Nephron progenitor cell (in vitro differentiated cells): ENCODE data around the gene CCR9.

Experiments
- DNase-seq: peaks from one replicate; pipeline ENCODE4 v3.0.0; 2021
- H3K27ac Mint-ChIP-seq: 2 replicates; pipeline ENCODE4 v1.8.0; 2021; ENCODE audit warnings: mild to moderate bottlenecking, moderate library complexity, mixed read lengths
- H3K27me3 Mint-ChIP-seq: 2 replicates; pipeline ENCODE4 v1.8.0; 2021; ENCODE audit warnings: mild to moderate bottlenecking, low read depth, mixed read lengths; ENCODE audit not compliant: poor library complexity
- H3K36me3 Mint-ChIP-seq: 2 replicates; pipeline ENCODE4 v1.8.0; 2021; ENCODE audit warnings: low read depth, mixed read lengths
- H3K4me1 Mint-ChIP-seq: 2 replicates; pipeline ENCODE4 v1.8.0; 2021; ENCODE audit warnings: mixed read lengths
- H3K4me3 Mint-ChIP-seq: 2 replicates; pipeline ENCODE4 v1.8.0; 2021; ENCODE audit warnings: mild to moderate bottlenecking, moderate library complexity, mixed read lengths
- H3K9me3 Mint-ChIP-seq: 2 replicates; pipeline ENCODE4 v1.8.0; 2021; ENCODE audit warnings: mild to moderate bottlenecking, moderate library complexity, mixed read lengths
- TF ChIP-seq, protein P1 (sequence below): fragments of 200-600 bp; sonication (generic); IDR thresholded peaks from 2 replicates; pipeline ENCODE4 v1.5.0; 2021; ENCODE audit warnings: antibody characterized with exemption

The CCR9 gene

GRCh38 chr3:45938043-45938435 lies 51.7 kb downstream of the CCR9 start:
- H3K4me1 Mint-ChIP-seq, result no peaks in the 10 kb centered on the region
- H3K36me3 Mint-ChIP-seq, result peaks cover 43% of the 10 kb centered on the region
- H3K4me3 Mint-ChIP-seq, result no peak overlapping the region
- DNase-seq, result no peak
- H3K9me3 Mint-ChIP-seq, result no peaks in the 10 kb centered on the region
- H3K27ac Mint-ChIP-seq, result no peak overlapping the region
- TF ChIP-seq, protein P1, sequence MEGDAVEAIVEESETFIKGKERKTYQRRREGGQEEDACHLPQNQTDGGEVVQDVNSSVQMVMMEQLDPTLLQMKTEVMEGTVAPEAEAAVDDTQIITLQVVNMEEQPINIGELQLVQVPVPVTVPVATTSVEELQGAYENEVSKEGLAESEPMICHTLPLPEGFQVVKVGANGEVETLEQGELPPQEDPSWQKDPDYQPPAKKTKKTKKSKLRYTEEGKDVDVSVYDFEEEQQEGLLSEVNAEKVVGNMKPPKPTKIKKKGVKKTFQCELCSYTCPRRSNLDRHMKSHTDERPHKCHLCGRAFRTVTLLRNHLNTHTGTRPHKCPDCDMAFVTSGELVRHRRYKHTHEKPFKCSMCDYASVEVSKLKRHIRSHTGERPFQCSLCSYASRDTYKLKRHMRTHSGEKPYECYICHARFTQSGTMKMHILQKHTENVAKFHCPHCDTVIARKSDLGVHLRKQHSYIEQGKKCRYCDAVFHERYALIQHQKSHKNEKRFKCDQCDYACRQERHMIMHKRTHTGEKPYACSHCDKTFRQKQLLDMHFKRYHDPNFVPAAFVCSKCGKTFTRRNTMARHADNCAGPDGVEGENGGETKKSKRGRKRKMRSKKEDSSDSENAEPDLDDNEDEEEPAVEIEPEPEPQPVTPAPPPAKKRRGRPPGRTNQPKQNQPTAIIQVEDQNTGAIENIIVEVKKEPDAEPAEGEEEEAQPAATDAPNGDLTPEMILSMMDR, result no peak
- H3K27me3 Mint-ChIP-seq, result no peaks in the 10 kb centered on the region

DNA sequence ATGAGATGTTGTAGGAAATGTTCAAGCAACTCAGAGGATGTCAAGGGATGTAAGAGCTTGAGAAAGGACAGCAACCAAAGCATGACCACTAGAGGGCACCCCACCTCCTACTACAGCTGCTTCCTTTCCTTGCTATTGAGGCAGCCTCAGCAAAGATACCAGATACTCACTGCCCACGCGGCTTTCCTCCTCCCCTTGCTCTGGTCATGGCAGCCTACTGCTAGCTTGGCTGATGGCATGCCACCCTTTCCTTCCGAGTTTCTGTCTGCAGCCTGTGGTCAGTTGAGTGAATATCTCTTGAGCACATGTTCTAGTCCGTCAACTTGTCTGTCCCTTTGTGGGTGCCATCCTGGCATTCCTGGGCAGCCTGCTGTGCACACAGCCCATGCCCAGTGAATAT lies 52.5 kb downstream of the CCR9 start:
- no peak overlapping the region for H3K27ac Mint-ChIP-seq
- peak; percentile 82 for DNase-seq
- H3K27me3 Mint-ChIP-seq, result no peaks in the 10 kb centered on the region
- peaks cover 34% of the 10 kb centered on the region for H3K36me3 Mint-ChIP-seq
- no peaks in the 10 kb centered on the region for H3K4me1 Mint-ChIP-seq
- no peaks in the 10 kb centered on the region for H3K9me3 Mint-ChIP-seq
- no peak overlapping the region for H3K4me3 Mint-ChIP-seq
- TF ChIP-seq, protein P1, result peak; percentile 85

DNA sequence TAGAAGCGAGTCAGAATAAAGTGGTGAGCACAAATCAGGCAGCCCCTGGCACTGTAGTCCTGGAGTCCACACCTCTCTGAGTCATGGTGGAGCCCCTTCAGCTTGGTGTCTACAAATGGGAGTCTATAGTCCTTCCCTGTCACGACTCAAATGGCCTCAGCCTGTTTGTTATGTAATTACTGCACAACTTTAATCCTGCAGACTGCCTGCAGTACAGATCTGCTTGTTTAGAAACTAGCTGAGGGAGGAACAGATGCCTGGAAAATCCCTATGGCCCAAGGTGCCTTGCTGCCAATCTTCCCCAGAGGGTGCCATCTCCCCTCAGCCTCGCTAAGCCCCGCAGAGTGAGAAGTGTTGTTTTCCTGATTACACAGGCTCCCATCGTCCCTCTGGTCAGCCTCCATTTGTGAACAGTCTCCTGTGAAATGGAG lies 53.0 kb downstream of the CCR9 start:
- TF ChIP-seq, protein P1, result no peak
- Mint-ChIP-seq H3K9me3 (no peaks in the 10 kb centered on the region), H3K36me3 (peaks cover 29% of the 10 kb centered on the region), H3K27me3 (no peaks in the 10 kb centered on the region), H3K4me3 (no peak overlapping the region), H3K4me1 (no peaks in the 10 kb centered on the region), H3K27ac (no peak overlapping the region)
- DNase-seq, result no peak

- H3K36me3 Mint-ChIP-seq, result peaks cover 23% of the 10 kb centered on the region
- H3K9me3 Mint-ChIP-seq, result no peaks in the 10 kb centered on the region
- peaks cover under 1% of the 10 kb centered on the region for H3K27me3 Mint-ChIP-seq
- TF ChIP-seq, protein P1, result no peak
- no peak for DNase-seq
- no peaks in the 10 kb centered on the region for H3K4me1 Mint-ChIP-seq
- H3K27ac Mint-ChIP-seq, result no peak overlapping the region
- H3K4me3 Mint-ChIP-seq, result no peak overlapping the region
Observed at GRCh38 chr3:45940004-45940780, 53.8 kb downstream of the CCR9 start.

GRCh38 chr3:45940781-45941365 lies 54.5 kb downstream of the CCR9 start:
- peaks cover 20% of the 10 kb centered on the region for H3K36me3 Mint-ChIP-seq
- H3K27ac Mint-ChIP-seq, result no peak overlapping the region
- H3K4me3 Mint-ChIP-seq, result no peak overlapping the region
- H3K9me3 Mint-ChIP-seq, result no peaks in the 10 kb centered on the region
- H3K27me3 Mint-ChIP-seq, result peaks cover 3% of the 10 kb centered on the region
- H3K4me1 Mint-ChIP-seq, result no peaks in the 10 kb centered on the region
- no peak for DNase-seq
- TF ChIP-seq, protein P1, result no peak
